Astrocyte of the cerebellum (primary cell): ENCODE data around the gene CBY1.

Source experiments
- DNase-seq: peaks from one replicate; pipeline ENCODE4 v3.0.0-alpha.2; 2011; ENCODE audit warnings: low read depth
- H3K4me3 ChIP-seq: 2 replicates; pipeline ENCODE4 v1.5.1; 2011; ENCODE audit warnings: mild to moderate bottlenecking, low read depth, low read length, moderate library complexity
- in situ Hi-C: cut with HindIII; loops from 2 replicates; pipeline ENCODE4 v1.10.0; 2017; ENCODE audit warnings: low sequenced_read_pairs
- TF ChIP-seq, protein P1 (sequence below): IDR thresholded peaks from 2 replicates; pipeline ENCODE4 v1.5.1; 2012; ENCODE audit warnings: low read length, low read depth, moderate library complexity, mild to moderate bottlenecking; ENCODE audit errors: missing control alignments

The CBY1 gene

GRCh38 chr22:38706101-38706900 is 49.9 kb downstream of the CBY1 start:
- TF ChIP-seq, protein P1, sequence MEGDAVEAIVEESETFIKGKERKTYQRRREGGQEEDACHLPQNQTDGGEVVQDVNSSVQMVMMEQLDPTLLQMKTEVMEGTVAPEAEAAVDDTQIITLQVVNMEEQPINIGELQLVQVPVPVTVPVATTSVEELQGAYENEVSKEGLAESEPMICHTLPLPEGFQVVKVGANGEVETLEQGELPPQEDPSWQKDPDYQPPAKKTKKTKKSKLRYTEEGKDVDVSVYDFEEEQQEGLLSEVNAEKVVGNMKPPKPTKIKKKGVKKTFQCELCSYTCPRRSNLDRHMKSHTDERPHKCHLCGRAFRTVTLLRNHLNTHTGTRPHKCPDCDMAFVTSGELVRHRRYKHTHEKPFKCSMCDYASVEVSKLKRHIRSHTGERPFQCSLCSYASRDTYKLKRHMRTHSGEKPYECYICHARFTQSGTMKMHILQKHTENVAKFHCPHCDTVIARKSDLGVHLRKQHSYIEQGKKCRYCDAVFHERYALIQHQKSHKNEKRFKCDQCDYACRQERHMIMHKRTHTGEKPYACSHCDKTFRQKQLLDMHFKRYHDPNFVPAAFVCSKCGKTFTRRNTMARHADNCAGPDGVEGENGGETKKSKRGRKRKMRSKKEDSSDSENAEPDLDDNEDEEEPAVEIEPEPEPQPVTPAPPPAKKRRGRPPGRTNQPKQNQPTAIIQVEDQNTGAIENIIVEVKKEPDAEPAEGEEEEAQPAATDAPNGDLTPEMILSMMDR: no peak
- peak overlapping the region; percentile 93 for H3K4me3 ChIP-seq
- in situ Hi-C loops: no loop called here
- no peak for DNase-seq

DNA sequence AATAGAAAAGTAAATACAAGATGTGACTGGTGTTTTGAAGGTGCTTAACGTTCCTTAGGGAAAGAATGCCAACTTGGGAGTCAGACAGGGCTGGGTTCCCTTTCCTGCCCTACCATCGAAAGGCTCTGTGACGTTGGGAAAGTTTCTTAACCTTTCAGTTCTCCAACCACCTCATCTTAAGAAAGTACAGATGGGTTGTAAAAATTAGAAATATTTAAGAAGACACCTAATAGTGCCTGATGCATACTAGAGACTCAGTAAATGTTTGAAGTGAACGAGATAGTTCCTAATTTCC is 50.4 kb downstream of the CBY1 start:
- H3K4me3 ChIP-seq: peak overlapping the region; percentile 93
- in situ Hi-C loops: no loop called here
- TF ChIP-seq, protein P1: no peak
- DNase-seq: no peak

DNA sequence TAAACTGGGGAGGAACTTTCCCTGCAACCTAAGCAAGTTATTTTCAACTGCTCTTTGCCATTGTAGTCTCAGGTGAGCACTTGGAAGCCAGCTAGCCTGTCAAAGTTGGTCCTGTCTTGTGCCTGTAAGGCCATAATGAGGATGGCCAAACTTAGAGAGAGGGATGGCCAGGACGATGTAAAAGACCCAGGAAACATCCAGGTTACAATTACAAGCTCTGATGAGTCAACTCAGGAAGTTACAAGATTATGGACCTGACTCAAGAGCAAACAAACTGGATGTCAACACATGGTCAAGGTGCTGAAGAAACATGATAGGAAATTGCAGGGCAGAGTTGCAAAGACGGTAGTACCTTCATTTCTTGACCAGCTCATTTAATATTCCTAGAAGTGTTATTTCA is 50.9 kb downstream of the CBY1 start:
- DNase-seq: no peak
- in situ Hi-C loops: no loop called here
- H3K4me3 ChIP-seq: peak overlapping the region; percentile 93
- TF ChIP-seq, protein P1: no peak

GRCh38 chr22:38707984-38708383 is 51.5 kb downstream of the CBY1 start:
- in situ Hi-C loops: no loop called here
- no peak for DNase-seq
- TF ChIP-seq, protein P1: no peak
- H3K4me3 ChIP-seq: no peak overlapping the region

GRCh38 chr22:38709306-38709705 is 52.9 kb downstream of the CBY1 start:
- no peak for DNase-seq
- TF ChIP-seq, protein P1: no peak
- in situ Hi-C loops: no loop called here
- H3K4me3 ChIP-seq: no peak overlapping the region

GRCh38 chr22:38710351-38710750 is 53.9 kb downstream of the CBY1 start:
- in situ Hi-C loops: no loop called here
- no peak for DNase-seq
- TF ChIP-seq, protein P1: no peak
- H3K4me3 ChIP-seq: no peak overlapping the region

DNA sequence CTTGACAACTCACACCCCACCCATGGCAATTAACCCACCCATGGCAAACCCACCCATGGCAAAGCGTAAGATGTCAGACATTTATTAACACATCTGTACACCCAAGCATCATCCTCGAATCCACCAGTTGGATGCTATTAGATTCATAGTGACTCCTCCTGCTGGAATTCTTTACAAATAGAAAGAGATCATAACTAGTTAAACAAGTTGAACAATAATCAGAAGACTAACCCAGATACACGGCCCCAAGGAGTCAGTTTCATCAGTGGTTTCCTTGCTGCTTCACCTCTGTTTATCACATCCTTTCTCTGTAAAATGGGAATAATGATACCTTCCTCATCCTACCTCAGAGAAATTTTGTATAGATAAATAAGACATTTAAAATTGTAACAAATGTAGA is 54.4 kb downstream of the CBY1 start:
- no peak overlapping the region for H3K4me3 ChIP-seq
- TF ChIP-seq, protein P1: no peak
- in situ Hi-C loops: no loop called here
- DNase-seq: no peak
